Osteoblast (primary cell): Measurements from ENCODE around the gene TTF2. TPM values are rescaled to one million over a fixed set of nuclear protein-coding genes. Genes with fewer than 3 reads are reported as not detected.

Source experiments
- DNase-seq: peaks from one replicate; pipeline ENCODE4 v3.0.0; 2011; ENCODE audit warnings: low spot score, mixed read lengths; ENCODE audit not compliant: insufficient read length; ENCODE audit errors: missing footprints
- H2AFZ ChIP-seq: 2 replicates; pipeline ENCODE4 v1.6.0; 2011; ENCODE audit warnings: mild to moderate bottlenecking, low read length
- H3K27ac ChIP-seq: 2 replicates; pipeline ENCODE4 v1.5.1; 2011; ENCODE audit warnings: mild to moderate bottlenecking, low read depth, low read length, moderate library complexity
- H3K27me3 ChIP-seq: 2 replicates; pipeline ENCODE4 v1.6.0; 2012; ENCODE audit warnings: mild to moderate bottlenecking, control low read depth, inconsistent platforms, low read length, moderate library complexity; ENCODE audit not compliant: insufficient read depth
- H3K36me3 ChIP-seq: 2 replicates; pipeline ENCODE4 v1.5.1; 2011; ENCODE audit warnings: mild to moderate bottlenecking, low read length, control low read depth, moderate library complexity; ENCODE audit not compliant: insufficient read depth
- H3K4me1 ChIP-seq: 2 replicates; pipeline ENCODE4 v1.5.1; 2011; ENCODE audit warnings: mild to moderate bottlenecking, low read length, control low read depth, moderate library complexity; ENCODE audit not compliant: insufficient read depth
- H3K4me2 ChIP-seq: 2 replicates; pipeline ENCODE4 v1.6.0; 2011; ENCODE audit warnings: mild to moderate bottlenecking, low read length; ENCODE audit not compliant: insufficient read depth
- H3K4me3 ChIP-seq: fragments of 200-600 bp; sonication (generic); 3 replicates; pipeline ENCODE4 v1.5.1; 2012; ENCODE audit warnings: mild to moderate bottlenecking, low read length, inconsistent platforms; ENCODE audit not compliant: insufficient read depth
- H3K79me2 ChIP-seq: 2 replicates; pipeline ENCODE4 v1.6.0; 2012; ENCODE audit warnings: mild to moderate bottlenecking, low read length, control low read depth, inconsistent platforms; ENCODE audit not compliant: insufficient read depth
- H3K9me3 ChIP-seq: 2 replicates; pipeline ENCODE4 v1.5.1; 2011; ENCODE audit warnings: low read depth, low read length, control low read depth
- H4K20me1 ChIP-seq: 2 replicates; pipeline ENCODE4 v1.6.0; 2012; ENCODE audit warnings: mild to moderate bottlenecking, low read length, control low read depth; ENCODE audit not compliant: insufficient read depth
- CTCF ChIP-seq: IDR thresholded peaks from 2 replicates; pipeline ENCODE4 v1.5.1; 2011; ENCODE audit warnings: mild to moderate bottlenecking, low read depth, low read length, moderate library complexity; ENCODE audit errors: extremely low read depth
- total RNA-seq: library from RNA; depleted of rRNA; stranded (reverse); fragments of >200 nt; gene quantifications from 2 replicates; pipeline ENCODE4 v1.2.3, GENCODE V29; 2012

The TTF2 gene
- total RNA-seq, 1 donor = 5.4 TPM

DNA sequence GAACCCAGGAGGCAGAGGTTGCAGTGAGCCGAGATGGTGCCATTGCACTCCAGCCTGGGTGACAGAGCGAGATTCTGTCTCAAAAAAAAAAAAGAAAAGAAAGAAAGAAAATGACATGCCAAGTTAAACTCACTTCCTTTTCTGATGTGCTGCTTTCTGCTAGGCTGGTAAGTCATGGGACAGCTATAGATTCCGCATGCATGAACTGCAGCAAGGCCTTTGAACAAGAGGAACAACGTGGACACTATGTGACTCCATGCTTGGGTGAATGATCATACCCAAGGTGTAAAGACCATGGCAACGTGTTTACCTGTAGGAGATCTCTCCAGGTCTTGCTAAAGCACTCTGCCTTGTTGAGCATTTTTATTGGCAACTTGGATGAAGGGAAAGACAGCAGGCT is 10.3 kb upstream of the TTF2 start:
- no peak for TF ChIP-seq CTCF
- H2AFZ ChIP-seq = no peak overlapping the region
- no peaks in the 10 kb centered on the region for H3K27me3 ChIP-seq
- H4K20me1 ChIP-seq = no peaks in the 10 kb centered on the region
- no peak overlapping the region for H3K27ac ChIP-seq
- no peaks in the 10 kb centered on the region for H3K36me3 ChIP-seq
- no peak overlapping the region for H3K4me2 ChIP-seq
- no peak for DNase-seq
- H3K4me1 ChIP-seq = peaks cover 2% of the 10 kb centered on the region
- no peaks in the 10 kb centered on the region for H3K9me3 ChIP-seq
- H3K4me3 ChIP-seq = no peak overlapping the region
- no peaks in the 10 kb centered on the region for H3K79me2 ChIP-seq

DNA sequence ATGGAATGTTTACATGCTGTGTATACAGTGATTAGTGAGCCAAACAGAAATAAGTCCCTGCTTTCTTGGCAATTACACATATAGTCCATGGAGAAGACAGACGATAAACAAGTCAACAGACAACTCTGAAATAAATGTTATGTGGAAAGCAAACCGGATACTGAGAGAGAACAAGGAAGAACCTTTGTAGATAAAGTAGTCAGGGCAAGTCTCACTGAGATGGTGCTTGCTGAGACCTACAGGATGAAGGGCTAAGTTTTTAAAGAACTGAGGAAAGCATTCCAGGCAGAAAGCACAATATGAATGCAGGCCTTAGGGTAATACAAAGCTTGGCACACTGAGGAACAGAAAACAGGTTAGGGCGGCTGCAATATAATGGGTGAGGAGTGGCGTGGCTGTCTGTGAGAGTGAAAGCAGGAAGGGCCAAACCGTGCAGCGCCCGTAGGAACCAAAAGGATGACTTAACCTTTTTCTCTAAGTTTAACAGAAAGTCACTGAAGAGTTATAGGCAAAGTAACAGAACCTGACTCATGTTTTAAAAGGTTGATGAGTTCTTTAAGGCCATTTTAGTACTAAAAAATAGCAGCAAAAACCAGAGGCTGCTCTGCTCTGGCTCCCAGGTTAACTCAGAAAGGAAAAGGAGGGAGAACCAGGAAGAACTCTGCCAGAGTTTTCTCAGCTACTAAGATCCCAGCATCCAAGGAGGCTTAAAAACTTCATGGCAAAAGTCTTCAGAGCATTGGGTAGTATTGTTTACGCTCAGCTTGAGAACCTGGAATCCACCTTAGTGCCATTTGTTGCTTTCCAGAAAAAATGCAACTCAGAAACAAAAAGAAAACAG is 8.7 kb upstream of the TTF2 start:
- peak overlapping the region; percentile 44 for H3K4me3 ChIP-seq
- H4K20me1 ChIP-seq = no peaks in the 10 kb centered on the region
- peaks cover 2% of the 10 kb centered on the region for H3K4me1 ChIP-seq
- peak; percentile 73 for DNase-seq
- H2AFZ ChIP-seq = peak overlapping the region; percentile 83
- H3K4me2 ChIP-seq = peak overlapping the region; percentile 72
- no peaks in the 10 kb centered on the region for H3K27me3 ChIP-seq
- TF ChIP-seq CTCF = no peak
- H3K79me2 ChIP-seq = no peaks in the 10 kb centered on the region
- no peaks in the 10 kb centered on the region for H3K9me3 ChIP-seq
- no peaks in the 10 kb centered on the region for H3K36me3 ChIP-seq
- H3K27ac ChIP-seq = peak overlapping the region; percentile 43

- Histone ChIP-seq H3K27ac (no peak overlapping the region), H3K27me3 (no peaks in the 10 kb centered on the region), H4K20me1 (no peaks in the 10 kb centered on the region), H3K79me2 (no peaks in the 10 kb centered on the region), H3K4me1 (peaks cover 6% of the 10 kb centered on the region), H3K4me2 (no peak overlapping the region), H3K36me3 (no peaks in the 10 kb centered on the region), H3K9me3 (no peaks in the 10 kb centered on the region), H2AFZ (no peak overlapping the region), H3K4me3 (no peak overlapping the region)
- DNase-seq = no peak
- no peak for TF ChIP-seq CTCF
These were observed 6.1 kb upstream of the TTF2 start for GRCh38 chr1:117054068-117054467.

GRCh38 chr1:117058810-117059209 is 1.3 kb upstream of the TTF2 start:
- Histone ChIP-seq H3K27me3 (no peaks in the 10 kb centered on the region), H3K36me3 (no peaks in the 10 kb centered on the region), H2AFZ (no peak overlapping the region), H3K79me2 (no peaks in the 10 kb centered on the region), H3K9me3 (no peaks in the 10 kb centered on the region), H3K4me3 (no peak overlapping the region), H4K20me1 (no peaks in the 10 kb centered on the region), H3K4me2 (peak overlapping the region; percentile 82), H3K4me1 (peaks cover 21% of the 10 kb centered on the region), H3K27ac (no peak overlapping the region)
- DNase-seq = no peak
- TF ChIP-seq CTCF = no peak
